WTC11 (cell line): ENCODE data around the gene CPD. TPM values are rescaled to one million over a fixed set of nuclear protein-coding genes. Genes with fewer than 3 reads are reported as not detected.

Experiments
- ATAC-seq: fragments of 200-7000 bp; cut with Tn5 transposase; 2 replicates; pipeline ENCODE4 v1.10.0; 2021; ENCODE audit warnings: mild to moderate bottlenecking, moderate library complexity
- CTCF ChIA-PET: fragments of 300-600 bp; sonication (Branson Sonifier 250); formaldehyde crosslinking; loops from one replicate; lab custom pipeline; 2021; ENCODE audit warnings: antibody characterized with exemption; lab: Charles Lee
- POLR2A ChIA-PET: fragments of 350-600 bp; sonication (Branson Sonifier 250); formaldehyde crosslinking; loops from one replicate; lab custom pipeline; 2021; ENCODE audit warnings: antibody characterized with exemption; lab: Charles Lee
- DNase-seq: peaks from one replicate; pipeline ENCODE4 v3.0.0; 2021; ENCODE audit warnings: low spot score
- H3K27ac Mint-ChIP-seq: 2 replicates; pipeline ENCODE4 v1.8.0; 2021; ENCODE audit warnings: mixed read lengths
- H3K27me3 Mint-ChIP-seq: 2 replicates; pipeline ENCODE4 v1.8.0; 2021; ENCODE audit warnings: low read depth, mild to moderate bottlenecking, moderate library complexity, mixed read lengths
- H3K36me3 Mint-ChIP-seq: 2 replicates; pipeline ENCODE4 v1.8.0; 2021; ENCODE audit warnings: mixed read lengths
- H3K4me1 Mint-ChIP-seq: 2 replicates; pipeline ENCODE4 v1.8.0; 2022; ENCODE audit warnings: mixed read lengths
- H3K4me3 Mint-ChIP-seq: 2 replicates; pipeline ENCODE4 v1.8.0; 2021; ENCODE audit warnings: mild to moderate bottlenecking, moderate library complexity, mixed read lengths
- H3K9me3 Mint-ChIP-seq: 2 replicates; pipeline ENCODE4 v1.8.0; 2021; ENCODE audit warnings: mixed read lengths
- AR ChIP-seq: fragments of 250-450 bp; sonication (Bioruptor Pico); IDR thresholded peaks from 2 replicates; pipeline ENCODE4 v1.9.0; 2021; ENCODE audit warnings: mild to moderate bottlenecking
- E2F5 ChIP-seq: sonication (generic); formaldehyde crosslinking; IDR thresholded peaks from 2 replicates; pipeline ENCODE4 v1.8.1; 2022; ENCODE audit warnings: mild to moderate bottlenecking, moderate library complexity, missing genetic modification reagents
- FOXK1 ChIP-seq: sonication (generic); formaldehyde crosslinking; IDR thresholded peaks from 2 replicates; pipeline ENCODE4 v1.8.0; 2022; ENCODE audit warnings: mild to moderate bottlenecking, moderate library complexity, missing genetic modification reagents
- FOXP1 ChIP-seq: sonication (generic); formaldehyde crosslinking; IDR thresholded peaks from 2 replicates; pipeline ENCODE4 v1.8.0; 2022; ENCODE audit warnings: missing genetic modification reagents, mild to moderate bottlenecking, moderate library complexity, borderline replicate concordance
- FOXP4 ChIP-seq: sonication (generic); formaldehyde crosslinking; IDR thresholded peaks from 2 replicates; pipeline ENCODE4 v1.8.0; 2022; ENCODE audit warnings: mild to moderate bottlenecking, missing genetic modification reagents
- GTF2I ChIP-seq: fragments of 250-450 bp; sonication (Bioruptor Pico); conservative IDR thresholded peaks from 2 replicates; pipeline ENCODE4 v1.4.0; 2021; ENCODE audit warnings: mild to moderate bottlenecking
- HMGA2 ChIP-seq: fragments of 250-450 bp; sonication (Bioruptor Pico); IDR thresholded peaks from 2 replicates; pipeline ENCODE4 v1.4.0; 2021; ENCODE audit warnings: mild to moderate bottlenecking, moderate library complexity
- KAT7 ChIP-seq: sonication (generic); formaldehyde crosslinking; IDR thresholded peaks from 2 replicates; pipeline ENCODE4 v1.8.1; 2023; ENCODE audit warnings: missing genetic modification reagents, mild to moderate bottlenecking, borderline replicate concordance
- MXD4 ChIP-seq: fragments of 250-450 bp; sonication (Bioruptor Pico); IDR thresholded peaks from 2 replicates; pipeline ENCODE4 v1.8.0; 2021; ENCODE audit warnings: mild to moderate bottlenecking, moderate library complexity, borderline replicate concordance
- MYBL2 ChIP-seq: sonication (generic); formaldehyde crosslinking; IDR thresholded peaks from 2 replicates; pipeline ENCODE4 v1.8.1; 2023; ENCODE audit warnings: mild to moderate bottlenecking, moderate library complexity, missing genetic modification reagents
- NFE2L1 ChIP-seq: sonication (generic); formaldehyde crosslinking; IDR thresholded peaks from 2 replicates; pipeline ENCODE4 v1.8.1; 2023; ENCODE audit warnings: missing genetic modification reagents
- NR3C1 ChIP-seq: sonication (generic); formaldehyde crosslinking; conservative IDR thresholded peaks from 2 replicates; pipeline ENCODE4 v1.8.1; 2023; ENCODE audit warnings: low read depth, mild to moderate bottlenecking, missing genetic modification reagents
- SMAD3 ChIP-seq: sonication (generic); formaldehyde crosslinking; IDR thresholded peaks from 2 replicates; pipeline ENCODE4 v1.8.0; 2022; ENCODE audit warnings: missing genetic modification reagents, mild to moderate bottlenecking, borderline replicate concordance
- SOX15 ChIP-seq: fragments of 250-450 bp; sonication (Bioruptor Pico); IDR thresholded peaks from 2 replicates; pipeline ENCODE4 v1.9.0; 2021; ENCODE audit warnings: mild to moderate bottlenecking
- ZNF263 ChIP-seq: sonication (generic); formaldehyde crosslinking; IDR thresholded peaks from 2 replicates; pipeline ENCODE4 v1.8.1; 2022; ENCODE audit warnings: low read depth, mild to moderate bottlenecking, moderate library complexity, missing genetic modification reagents
- total RNA-seq: library from RNA; stranded (reverse); gene quantifications from 3 replicates; pipeline ENCODE4 v1.2.3, GENCODE V29; 2021
- TF ChIP-seq, protein P1 (sequence below): fragments of 200-600 bp; IDR thresholded peaks from 2 replicates; pipeline ENCODE4 v1.8.0; 2022; ENCODE audit warnings: antibody characterized with exemption
- TF ChIP-seq, protein P2 (sequence below): sonication (generic); formaldehyde crosslinking; IDR thresholded peaks from 2 replicates; pipeline ENCODE4 v1.8.0; 2022; ENCODE audit warnings: mild to moderate bottlenecking, missing genetic modification reagents
- TF ChIP-seq, protein P3 (sequence below): sonication (generic); formaldehyde crosslinking; IDR thresholded peaks from 2 replicates; pipeline ENCODE4 v1.8.0; 2023; ENCODE audit warnings: missing genetic modification reagents, mild to moderate bottlenecking, borderline replicate concordance

Gene CPD
- total RNA-seq, 1 experiment from 2014 or later: 36.1 TPM

DNA sequence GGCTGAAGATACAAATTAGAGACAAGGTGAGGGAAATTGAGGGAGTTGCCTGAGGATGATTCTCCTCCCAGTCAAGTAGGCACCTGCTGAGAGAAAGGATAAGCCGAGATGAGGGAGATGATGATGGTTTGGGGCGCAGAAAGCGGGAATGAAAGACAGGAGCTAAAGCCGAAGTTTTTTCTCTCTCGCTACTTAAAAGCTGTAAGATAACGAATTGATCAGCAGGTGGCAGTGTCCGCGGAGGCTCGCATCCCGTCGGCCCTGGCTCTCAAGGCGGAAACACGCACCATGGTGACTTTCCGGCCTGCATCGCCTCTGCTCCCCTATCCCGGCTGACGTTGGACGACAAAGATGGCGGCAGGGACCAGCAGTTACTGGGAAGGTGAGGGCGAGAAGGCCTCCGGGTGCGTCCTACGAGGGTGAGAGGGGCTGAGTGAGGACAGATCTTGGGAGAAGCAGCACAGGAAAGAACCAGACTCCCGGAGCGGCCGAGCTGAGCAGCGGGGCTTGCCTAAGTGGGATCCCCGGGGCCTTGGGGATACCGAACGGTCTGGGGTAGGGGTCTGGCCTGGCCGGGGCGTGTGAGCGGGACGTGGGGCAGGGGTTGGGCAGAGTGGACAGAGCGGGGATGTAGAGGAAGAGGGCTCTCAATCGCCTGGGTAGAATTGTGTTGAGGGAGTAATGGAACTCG lies 98.5 kb downstream of the CPD start, which contains the start of gene GOSR1 (continued):
- TF ChIP-seq AR (CRISPR knock-in tag) (no peak), E2F5 (CRISPR knock-in tag) (no peak), SMAD3 (CRISPR knock-in tag) (peak; percentile 85), GTF2I (CRISPR knock-in tag) (no peak), FOXK1 (CRISPR knock-in tag) (peak; percentile 90), MXD4 (no peak), NR3C1 (CRISPR knock-in tag) (no peak), FOXP4 (CRISPR knock-in tag) (peak; percentile 69; the same call in 1 of the 2 replicates)

DNA sequence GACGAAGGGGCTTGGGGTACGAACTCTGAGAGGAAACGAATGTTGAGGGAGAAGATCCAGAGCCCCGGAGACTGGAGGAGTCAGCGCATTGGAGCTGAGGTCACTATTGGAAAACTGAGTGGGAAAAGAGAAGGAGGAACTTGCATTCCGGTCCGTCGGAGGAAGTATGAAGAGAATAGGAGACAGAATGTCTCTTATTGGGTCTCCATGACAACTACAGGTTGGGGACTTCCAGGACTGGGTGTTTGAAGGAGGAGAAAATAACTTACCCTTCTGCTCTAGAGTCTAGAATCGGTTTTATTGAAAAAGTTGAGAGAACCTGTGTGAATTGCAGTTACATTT lies 99.0 kb downstream of the CPD start:
- TF ChIP-seq, protein P1, sequence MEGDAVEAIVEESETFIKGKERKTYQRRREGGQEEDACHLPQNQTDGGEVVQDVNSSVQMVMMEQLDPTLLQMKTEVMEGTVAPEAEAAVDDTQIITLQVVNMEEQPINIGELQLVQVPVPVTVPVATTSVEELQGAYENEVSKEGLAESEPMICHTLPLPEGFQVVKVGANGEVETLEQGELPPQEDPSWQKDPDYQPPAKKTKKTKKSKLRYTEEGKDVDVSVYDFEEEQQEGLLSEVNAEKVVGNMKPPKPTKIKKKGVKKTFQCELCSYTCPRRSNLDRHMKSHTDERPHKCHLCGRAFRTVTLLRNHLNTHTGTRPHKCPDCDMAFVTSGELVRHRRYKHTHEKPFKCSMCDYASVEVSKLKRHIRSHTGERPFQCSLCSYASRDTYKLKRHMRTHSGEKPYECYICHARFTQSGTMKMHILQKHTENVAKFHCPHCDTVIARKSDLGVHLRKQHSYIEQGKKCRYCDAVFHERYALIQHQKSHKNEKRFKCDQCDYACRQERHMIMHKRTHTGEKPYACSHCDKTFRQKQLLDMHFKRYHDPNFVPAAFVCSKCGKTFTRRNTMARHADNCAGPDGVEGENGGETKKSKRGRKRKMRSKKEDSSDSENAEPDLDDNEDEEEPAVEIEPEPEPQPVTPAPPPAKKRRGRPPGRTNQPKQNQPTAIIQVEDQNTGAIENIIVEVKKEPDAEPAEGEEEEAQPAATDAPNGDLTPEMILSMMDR: no peak
- TF ChIP-seq HMGA2 (CRISPR knock-in tag) (0 out of 2 replicates have a peak, but pooled peaks have one; percentile 1), KAT7 (CRISPR knock-in tag) (no peak)
- ATAC-seq (no peak; the same call in 1 of the 2 replicates), DNase-seq (no peak)
- H3K4me1 Mint-ChIP-seq: peaks cover 15% of the 10 kb centered on the region
- H3K9me3 Mint-ChIP-seq: no peaks in the 10 kb centered on the region
- ChIA-PET CTCF (interaction anchor here (0.9 to 2.2 kb wide), 15 partner anchors 10 to 373 kb away, joined by 3 to 14 read pairs (median 8); partner anchors contain the start of genes BLMH, CPD and CRLF3), POLR2A (no interaction called here)
- peak overlapping the region; percentile 98 for H3K27ac Mint-ChIP-seq
- peaks cover 4% of the 10 kb centered on the region for H3K27me3 Mint-ChIP-seq
- peak overlapping the region; percentile 99 for H3K4me3 Mint-ChIP-seq
- H3K36me3 Mint-ChIP-seq: peaks cover 13% of the 10 kb centered on the region

GRCh38 chr17:30482555-30482954 lies 103.8 kb downstream of the CPD start:
- Mint-ChIP-seq H3K27me3 (no peaks in the 10 kb centered on the region), H3K27ac (no peak overlapping the region), H3K4me1 (peaks cover 8% of the 10 kb centered on the region), H3K4me3 (no peak overlapping the region), H3K9me3 (no peaks in the 10 kb centered on the region), H3K36me3 (peaks cover 53% of the 10 kb centered on the region)
- DNase-seq: no peak
- ChIA-PET POLR2A (no interaction called here), CTCF (no interaction called here)
- ATAC-seq: no peak
- TF ChIP-seq SOX15 (CRISPR knock-in tag): no peak
- TF ChIP-seq ZNF263 (CRISPR knock-in tag): no peak
- no peak for TF ChIP-seq FOXP1 (CRISPR knock-in tag)
- TF ChIP-seq, protein P1: no peak
- TF ChIP-seq NFE2L1: no peak
- TF ChIP-seq, protein P2, sequence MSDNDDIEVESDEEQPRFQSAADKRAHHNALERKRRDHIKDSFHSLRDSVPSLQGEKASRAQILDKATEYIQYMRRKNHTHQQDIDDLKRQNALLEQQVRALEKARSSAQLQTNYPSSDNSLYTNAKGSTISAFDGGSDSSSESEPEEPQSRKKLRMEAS (CRISPR knock-in tag): no peak
- TF ChIP-seq, protein P3, sequence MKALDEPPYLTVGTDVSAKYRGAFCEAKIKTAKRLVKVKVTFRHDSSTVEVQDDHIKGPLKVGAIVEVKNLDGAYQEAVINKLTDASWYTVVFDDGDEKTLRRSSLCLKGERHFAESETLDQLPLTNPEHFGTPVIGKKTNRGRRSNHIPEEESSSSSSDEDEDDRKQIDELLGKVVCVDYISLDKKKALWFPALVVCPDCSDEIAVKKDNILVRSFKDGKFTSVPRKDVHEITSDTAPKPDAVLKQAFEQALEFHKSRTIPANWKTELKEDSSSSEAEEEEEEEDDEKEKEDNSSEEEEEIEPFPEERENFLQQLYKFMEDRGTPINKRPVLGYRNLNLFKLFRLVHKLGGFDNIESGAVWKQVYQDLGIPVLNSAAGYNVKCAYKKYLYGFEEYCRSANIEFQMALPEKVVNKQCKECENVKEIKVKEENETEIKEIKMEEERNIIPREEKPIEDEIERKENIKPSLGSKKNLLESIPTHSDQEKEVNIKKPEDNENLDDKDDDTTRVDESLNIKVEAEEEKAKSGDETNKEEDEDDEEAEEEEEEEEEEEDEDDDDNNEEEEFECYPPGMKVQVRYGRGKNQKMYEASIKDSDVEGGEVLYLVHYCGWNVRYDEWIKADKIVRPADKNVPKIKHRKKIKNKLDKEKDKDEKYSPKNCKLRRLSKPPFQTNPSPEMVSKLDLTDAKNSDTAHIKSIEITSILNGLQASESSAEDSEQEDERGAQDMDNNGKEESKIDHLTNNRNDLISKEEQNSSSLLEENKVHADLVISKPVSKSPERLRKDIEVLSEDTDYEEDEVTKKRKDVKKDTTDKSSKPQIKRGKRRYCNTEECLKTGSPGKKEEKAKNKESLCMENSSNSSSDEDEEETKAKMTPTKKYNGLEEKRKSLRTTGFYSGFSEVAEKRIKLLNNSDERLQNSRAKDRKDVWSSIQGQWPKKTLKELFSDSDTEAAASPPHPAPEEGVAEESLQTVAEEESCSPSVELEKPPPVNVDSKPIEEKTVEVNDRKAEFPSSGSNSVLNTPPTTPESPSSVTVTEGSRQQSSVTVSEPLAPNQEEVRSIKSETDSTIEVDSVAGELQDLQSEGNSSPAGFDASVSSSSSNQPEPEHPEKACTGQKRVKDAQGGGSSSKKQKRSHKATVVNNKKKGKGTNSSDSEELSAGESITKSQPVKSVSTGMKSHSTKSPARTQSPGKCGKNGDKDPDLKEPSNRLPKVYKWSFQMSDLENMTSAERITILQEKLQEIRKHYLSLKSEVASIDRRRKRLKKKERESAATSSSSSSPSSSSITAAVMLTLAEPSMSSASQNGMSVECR: no peak
- no peak for TF ChIP-seq MYBL2 (CRISPR knock-in tag)
